Esophagus (tissue), 2 donors: ENCODE data around the gene SPATA33. TPM values are rescaled to one million over a fixed set of nuclear protein-coding genes. Genes with fewer than 3 reads are reported as not detected.
"Not testable (repeated sequence)": the region's sequence is repeated elsewhere in the genome, so short reads cannot be mapped to it uniquely, and the experiment has no call there.

ENCODE experiments used
- H3K27ac ChIP-seq, 2 donors: one replicate each; pipeline ENCODE4 v1.5.1; 2013; ENCODE audit warnings: low read depth in 2 of 2, mild to moderate bottlenecking in 2 of 2, inconsistent platforms in 1 of 2, low read length in 1 of 2, moderate library complexity in 1 of 2
- H3K27me3 ChIP-seq, 2 donors: one replicate each; pipeline ENCODE4 v1.6.1; 2013; ENCODE audit warnings: low read length in 2 of 2, control low read depth in 1 of 2, mild to moderate bottlenecking in 1 of 2; ENCODE audit not compliant: insufficient read depth in 2 of 2, control insufficient read depth in 1 of 2
- H3K36me3 ChIP-seq, 2 donors: one replicate each; pipeline ENCODE4 v1.6.1; 2013; ENCODE audit warnings: low read length in 1 of 2; ENCODE audit not compliant: control insufficient read depth in 2 of 2, insufficient read depth in 2 of 2
- H3K4me1 ChIP-seq, 2 donors: one replicate each; pipeline ENCODE4 v1.6.1; 2013; ENCODE audit warnings: low read length in 1 of 2; ENCODE audit not compliant: control insufficient read depth in 2 of 2, insufficient read depth in 2 of 2
- H3K4me3 ChIP-seq, 2 donors: one replicate each; pipeline ENCODE4 v1.5.1; 2013; ENCODE audit warnings: low read length in 2 of 2, mild to moderate bottlenecking in 2 of 2, low read depth in 1 of 2, moderate library complexity in 1 of 2
- H3K9me3 ChIP-seq, 2 donors: one replicate each; pipeline ENCODE4 v1.6.1; 2013; ENCODE audit warnings: mild to moderate bottlenecking in 2 of 2, low read depth in 1 of 2, low read length in 1 of 2, moderate library complexity in 1 of 2; ENCODE audit not compliant: control insufficient read depth in 2 of 2, insufficient read depth in 1 of 2
- WGBS, 2 donors: extraction: QIAGEN DNeasy Blood & Tissue Kit; methylation state at CpG; one replicate each; pipeline ENCODE4 v1.1.7; 2013; 5-methylcytosine and 5-hydroxymethylcytosine counted together
- polyA plus RNA-seq, 2 donors: library from polyadenylated mRNA; stranded (reverse); fragments of 200-250 nt; gene quantifications; one replicate each; pipeline ENCODE4 v1.2.3, GENCODE V29; 2013
- donor health status: healthy with polysubstance abuse.
- donor health status: Bipolar disorder and iron deficiency.

Gene SPATA33
- polyA plus RNA-seq, 2 donors, result 3.5 to 5.4 TPM

DNA sequence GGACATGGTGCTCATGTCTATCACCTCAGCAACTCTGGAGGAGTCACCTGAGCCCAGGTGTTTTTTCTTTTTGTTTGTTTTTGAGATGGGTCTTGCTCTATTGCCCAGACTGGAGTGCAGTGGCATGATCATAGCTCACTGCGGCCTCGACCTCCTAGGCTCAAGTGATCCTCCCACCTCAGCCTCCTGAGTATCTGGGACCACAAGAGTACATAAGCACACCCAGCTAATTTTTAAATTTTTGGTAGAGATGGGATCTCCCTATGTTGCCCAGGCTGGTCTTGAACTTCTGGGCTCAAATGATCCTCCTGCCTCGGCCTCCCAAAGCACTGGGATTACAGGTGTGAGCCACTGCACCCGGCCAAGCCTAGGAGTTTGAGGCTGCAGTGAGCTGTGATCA lies 32.0 kb downstream of the SPATA33 start:
- WGBS, 2 donors, result 84 to 94% methylated on average over 4 of the region's 4 CpGs
- H3K27ac ChIP-seq, H3K4me3 ChIP-seq, H3K9me3 ChIP-seq, H3K27me3 ChIP-seq: not testable (repeated sequence)
- Histone ChIP-seq H3K4me1 (peaks cover 0 to 10% of the 10 kb centered on the region in 2 donors), H3K36me3 (peaks cover 9 to 42% of the 10 kb centered on the region in 2 donors)

DNA sequence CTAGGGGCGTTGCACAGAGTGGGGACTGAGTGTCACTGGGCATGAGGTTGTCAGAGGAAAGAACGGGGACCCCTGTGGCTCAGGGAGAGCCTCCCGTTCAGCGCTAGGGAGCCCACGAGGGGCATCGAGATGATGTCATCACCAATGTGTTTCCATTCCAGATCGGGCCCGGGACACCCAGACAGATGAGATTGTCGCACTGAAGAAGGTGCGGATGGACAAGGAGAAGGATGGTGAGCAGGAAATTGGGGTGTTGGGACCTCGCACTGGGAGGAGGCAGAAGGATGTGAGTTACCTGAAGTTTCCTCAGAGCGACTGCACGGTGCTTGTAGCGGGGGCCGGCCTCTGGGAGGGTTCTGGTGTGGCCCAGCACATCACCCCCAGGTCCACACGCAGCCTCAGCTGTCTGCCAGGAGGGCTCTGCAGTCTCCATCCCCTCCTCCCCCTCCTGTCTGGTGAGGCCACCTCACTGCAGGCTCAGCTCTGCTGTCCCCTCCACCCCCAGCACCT lies 32.8 kb downstream of the SPATA33 start:
- Histone ChIP-seq H3K36me3 (peaks cover 9 to 46% of the 10 kb centered on the region in 2 donors), H3K9me3 (no peaks in the 10 kb centered on the region), H3K4me1 (peaks cover 0 to 10% of the 10 kb centered on the region in 2 donors), H3K4me3 (no peak overlapping the region), H3K27ac (no peak overlapping the region), H3K27me3 (no peaks in the 10 kb centered on the region)
- 91 to 96% methylated on average over 16 of the region's 16 CpGs for WGBS, 2 donors

DNA sequence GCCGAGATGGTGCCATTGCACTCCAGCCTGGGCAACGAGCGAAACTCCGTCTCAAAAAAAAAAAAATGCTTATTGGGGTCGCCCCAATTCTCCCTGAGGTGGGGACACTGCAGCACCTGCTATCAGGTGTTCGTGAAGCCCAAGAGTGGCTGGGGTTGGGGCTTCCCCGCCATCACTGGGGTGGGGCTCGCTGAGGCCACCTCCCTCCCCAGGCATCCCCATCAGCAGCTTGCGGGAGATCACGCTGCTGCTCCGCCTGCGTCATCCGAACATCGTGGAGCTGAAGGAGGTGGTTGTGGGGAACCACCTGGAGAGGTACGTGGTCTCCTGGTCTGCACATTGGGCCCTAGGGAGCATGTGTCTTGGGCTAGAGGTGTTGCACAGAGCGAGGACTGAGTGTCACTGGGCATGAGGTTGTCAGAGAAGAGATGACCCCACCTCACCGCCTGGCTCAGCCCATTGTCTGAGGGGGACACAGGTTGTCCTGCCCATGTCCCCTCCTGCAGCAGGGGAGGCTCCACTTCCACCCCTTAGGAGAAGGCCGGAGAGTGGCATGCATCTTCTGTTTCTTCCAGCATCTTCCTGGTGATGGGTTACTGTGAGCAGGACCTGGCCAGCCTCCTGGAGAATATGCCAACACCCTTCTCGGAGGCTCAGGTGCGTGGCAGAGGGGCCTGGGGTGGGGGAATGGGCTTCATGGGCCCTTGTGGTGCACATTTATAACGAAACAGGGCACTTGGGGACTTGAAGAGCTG lies 33.8 kb downstream of the SPATA33 start:
- Histone ChIP-seq H3K9me3 (no peaks in the 10 kb centered on the region), H3K36me3 (peaks cover 9 to 46% of the 10 kb centered on the region in 2 donors), H3K27ac (no peak overlapping the region), H3K4me1 (peaks cover 0 to 10% of the 10 kb centered on the region in 2 donors), H3K4me3 (no peak overlapping the region), H3K27me3 (no peaks in the 10 kb centered on the region)
- 96 to 97% methylated on average over 21 of the region's 21 CpGs for WGBS, 2 donors

DNA sequence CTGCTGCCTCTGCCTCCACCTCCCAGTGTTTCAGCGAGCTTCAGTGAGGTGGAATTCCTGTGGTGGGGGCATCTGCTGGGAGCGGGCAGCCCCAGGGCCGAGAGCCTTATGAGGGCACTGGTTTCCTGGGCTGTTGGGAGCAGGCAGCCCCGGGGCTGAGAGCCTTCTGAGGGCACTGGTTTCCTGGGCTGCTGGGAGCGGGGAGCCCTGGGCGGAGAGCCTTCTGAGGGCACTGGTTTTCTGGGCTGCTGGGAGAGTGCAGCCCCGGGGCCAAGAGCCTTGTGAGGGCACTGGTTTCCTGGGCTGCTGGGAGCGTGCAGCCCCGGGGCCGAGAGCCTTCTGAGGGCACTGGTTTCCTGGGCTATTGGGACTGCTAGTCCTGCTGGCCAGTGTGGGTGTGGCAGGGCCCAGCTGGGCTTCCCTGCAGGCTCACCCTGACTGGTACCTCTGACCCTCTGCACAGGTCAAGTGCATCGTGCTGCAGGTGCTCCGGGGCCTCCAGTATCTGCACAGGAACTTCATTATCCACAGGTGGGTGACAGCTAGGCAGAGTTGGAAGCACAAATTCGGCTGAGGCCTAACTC lies 34.4 kb downstream of the SPATA33 start:
- WGBS, 2 donors, result 94 to 96% methylated on average over 13 of the region's 13 CpGs
- Histone ChIP-seq H3K27ac (no peak overlapping the region), H3K27me3 (no peaks in the 10 kb centered on the region), H3K36me3 (peaks cover 9 to 48% of the 10 kb centered on the region in 2 donors), H3K9me3 (no peaks in the 10 kb centered on the region), H3K4me3 (no peak overlapping the region), H3K4me1 (peaks cover 0 to 9% of the 10 kb centered on the region in 2 donors)

DNA sequence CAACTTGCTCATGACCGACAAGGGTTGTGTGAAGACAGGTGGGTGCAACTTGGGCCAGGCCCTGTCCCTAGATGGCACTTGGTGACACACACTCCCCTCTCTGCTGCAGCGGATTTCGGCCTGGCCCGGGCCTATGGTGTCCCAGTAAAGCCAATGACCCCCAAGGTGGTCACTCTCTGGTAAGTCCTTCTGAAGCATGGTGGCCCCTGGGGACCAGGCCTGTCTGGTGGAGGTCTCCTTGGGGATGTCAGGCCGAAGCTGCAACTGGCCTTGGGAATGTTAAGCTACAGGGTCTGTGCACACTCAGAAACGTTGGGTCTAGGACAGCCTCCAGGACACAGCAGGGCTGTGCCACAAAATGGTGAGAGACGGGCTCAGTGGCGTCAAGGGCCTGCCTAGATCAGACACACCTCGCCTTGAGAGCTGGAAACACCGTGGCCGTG lies 35.7 kb downstream of the SPATA33 start:
- Histone ChIP-seq H3K27ac (no peak overlapping the region), H3K9me3 (no peaks in the 10 kb centered on the region), H3K36me3 (peaks cover 9 to 50% of the 10 kb centered on the region in 2 donors), H3K27me3 (no peaks in the 10 kb centered on the region), H3K4me1 (peaks cover 0 to 2% of the 10 kb centered on the region in 2 donors), H3K4me3 (no peak overlapping the region)
- 87 to 93% methylated on average over 11 of the region's 11 CpGs for WGBS, 2 donors

DNA sequence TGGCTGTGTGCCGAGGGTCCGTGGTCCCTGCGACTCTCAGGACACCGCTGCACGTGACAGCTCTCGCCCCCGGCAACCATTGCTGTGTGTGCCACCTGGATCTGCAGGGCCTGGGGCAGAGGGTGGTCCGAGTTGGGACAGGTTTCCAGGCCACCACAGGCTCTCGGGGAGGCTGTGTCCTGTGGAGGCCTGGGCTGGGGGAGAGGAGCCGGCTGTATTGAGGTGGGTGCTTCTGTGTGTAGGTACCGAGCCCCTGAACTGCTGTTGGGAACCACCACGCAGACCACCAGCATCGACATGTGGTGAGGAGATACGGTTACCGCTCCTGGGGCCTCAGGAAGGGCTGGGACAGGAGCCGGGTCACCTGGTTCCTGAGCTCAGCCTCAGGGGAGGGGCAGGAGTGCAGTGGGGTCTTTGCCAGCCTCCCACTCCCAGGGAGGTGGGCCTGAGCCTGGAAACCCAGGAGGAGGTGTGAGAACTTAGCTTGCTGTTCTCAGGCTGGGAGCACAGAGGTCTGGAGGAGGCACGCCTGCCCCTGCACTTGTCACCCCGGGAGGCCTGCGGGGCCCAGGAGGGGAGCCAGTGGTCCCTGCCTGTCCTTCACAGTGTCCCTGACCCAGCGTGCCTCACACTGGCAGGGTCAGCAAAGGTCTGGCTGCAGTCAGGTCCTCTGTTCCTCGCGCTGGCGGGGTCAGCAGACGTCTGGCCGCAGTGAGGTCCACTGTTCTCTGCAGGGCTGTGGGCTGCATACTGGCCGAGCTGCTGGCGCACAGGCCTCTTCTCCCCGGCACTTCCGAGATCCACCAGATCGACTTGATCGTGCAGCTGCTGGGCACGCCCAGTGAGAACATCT lies 36.5 kb downstream of the SPATA33 start:
- Histone ChIP-seq H3K9me3 (no peaks in the 10 kb centered on the region), H3K36me3 (peaks cover 9 to 47% of the 10 kb centered on the region in 2 donors), H3K4me3 (no peak overlapping the region), H3K27ac (no peak overlapping the region), H3K4me1 (peaks cover 0 to 2% of the 10 kb centered on the region in 2 donors), H3K27me3 (no peaks in the 10 kb centered on the region)
- 86 to 87% methylated on average over 32 of the region's 32 CpGs for WGBS, 2 donors

DNA sequence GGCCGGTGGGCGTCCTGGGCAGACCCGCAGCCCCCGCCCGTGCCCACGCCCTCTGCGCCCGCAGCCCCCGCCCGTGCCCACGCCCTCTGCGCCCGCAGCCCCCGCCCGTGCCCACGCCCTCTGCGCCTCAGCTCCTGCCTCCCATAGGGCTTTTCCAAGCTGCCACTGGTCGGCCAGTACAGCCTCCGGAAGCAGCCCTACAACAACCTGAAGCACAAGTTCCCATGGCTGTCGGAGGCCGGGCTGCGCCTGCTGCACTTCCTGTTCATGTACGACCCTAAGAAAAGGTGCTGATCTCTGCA lies 37.1 kb downstream of the SPATA33 start:
- H3K4me3 ChIP-seq, H3K27ac ChIP-seq, H3K9me3 ChIP-seq, H3K27me3 ChIP-seq, H3K4me1 ChIP-seq: not testable (repeated sequence)
- WGBS, 2 donors, result 79 to 81% methylated on average over 19 to 23 of the region's 23 CpGs
- H3K36me3 ChIP-seq, result peaks cover 9 to 45% of the 10 kb centered on the region in 2 donors

DNA sequence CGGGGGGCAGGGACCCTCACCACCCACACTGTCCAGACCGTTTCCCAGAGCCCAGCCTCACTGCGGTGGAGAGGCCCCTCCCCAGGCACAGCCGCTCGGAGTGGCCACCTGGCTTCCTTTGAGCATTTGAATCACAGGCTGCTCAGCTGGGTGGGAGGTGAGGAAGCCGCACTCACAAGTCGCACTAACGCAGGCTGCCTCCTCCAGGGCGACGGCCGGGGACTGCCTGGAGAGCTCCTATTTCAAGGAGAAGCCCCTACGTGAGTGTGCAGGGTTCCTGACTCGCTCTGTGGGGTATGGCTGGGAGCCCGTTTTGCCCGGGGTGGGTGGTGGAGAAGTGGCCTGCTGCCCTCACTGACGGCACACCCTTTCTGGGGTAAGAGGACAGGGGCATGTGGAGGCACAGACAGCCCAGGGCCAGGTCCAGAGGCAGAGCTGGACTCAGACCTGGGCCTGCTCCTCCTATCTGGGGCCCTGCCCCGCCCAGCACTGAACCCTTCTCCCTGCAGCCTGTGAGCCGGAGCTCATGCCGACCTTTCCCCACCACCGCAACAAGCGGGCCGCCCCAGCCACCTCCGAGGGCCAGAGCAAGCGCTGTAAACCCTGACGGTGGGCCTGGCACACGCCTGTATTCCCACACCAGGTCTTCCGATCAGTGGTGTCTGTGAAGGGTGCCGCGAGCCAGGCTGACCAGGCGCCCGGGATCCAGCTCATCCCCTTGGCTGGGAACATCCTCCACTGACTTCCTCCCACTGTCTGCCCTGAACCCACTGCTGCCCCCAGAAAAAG lies 37.6 kb downstream of the SPATA33 start:
- no peak overlapping the region for H3K27ac ChIP-seq
- no peaks in the 10 kb centered on the region for H3K9me3 ChIP-seq
- H3K4me1 ChIP-seq, result peaks cover 0 to 2% of the 10 kb centered on the region in 2 donors
- no peak overlapping the region for H3K4me3 ChIP-seq
- H3K36me3 ChIP-seq, result peaks cover 9 to 43% of the 10 kb centered on the region in 2 donors
- 84 to 85% methylated on average over 30 to 31 of the region's 31 CpGs for WGBS, 2 donors
- no peaks in the 10 kb centered on the region for H3K27me3 ChIP-seq
